Transverse colon (tissue), 3 donors: ENCODE data around the gene PLPPR2.

Experiments
- EP300 ChIP-seq: sonication (generic); formaldehyde crosslinking; IDR thresholded peaks from one replicate; pipeline ENCODE4 v1.6.1; 2017; ENCODE audit warnings: antibody characterized with exemption, low read depth
- TF ChIP-seq, protein P1 (sequence below), 5 experiments: fragments of 200-600 bp in 3 of 5; fragments of 450-650 bp in 2 of 5; sonication (generic) in 3 of 5; IDR thresholded peaks; 1 replicate in 2 of 5; 2 replicates in 3 of 5; pipeline ENCODE4 v1.5.1; 2016 to 2017; ENCODE audit warnings: antibody characterized with exemption in 5 of 5, inconsistent platforms in 3 of 5, mild to moderate bottlenecking in 2 of 5, moderate library complexity in 1 of 5

DNA sequence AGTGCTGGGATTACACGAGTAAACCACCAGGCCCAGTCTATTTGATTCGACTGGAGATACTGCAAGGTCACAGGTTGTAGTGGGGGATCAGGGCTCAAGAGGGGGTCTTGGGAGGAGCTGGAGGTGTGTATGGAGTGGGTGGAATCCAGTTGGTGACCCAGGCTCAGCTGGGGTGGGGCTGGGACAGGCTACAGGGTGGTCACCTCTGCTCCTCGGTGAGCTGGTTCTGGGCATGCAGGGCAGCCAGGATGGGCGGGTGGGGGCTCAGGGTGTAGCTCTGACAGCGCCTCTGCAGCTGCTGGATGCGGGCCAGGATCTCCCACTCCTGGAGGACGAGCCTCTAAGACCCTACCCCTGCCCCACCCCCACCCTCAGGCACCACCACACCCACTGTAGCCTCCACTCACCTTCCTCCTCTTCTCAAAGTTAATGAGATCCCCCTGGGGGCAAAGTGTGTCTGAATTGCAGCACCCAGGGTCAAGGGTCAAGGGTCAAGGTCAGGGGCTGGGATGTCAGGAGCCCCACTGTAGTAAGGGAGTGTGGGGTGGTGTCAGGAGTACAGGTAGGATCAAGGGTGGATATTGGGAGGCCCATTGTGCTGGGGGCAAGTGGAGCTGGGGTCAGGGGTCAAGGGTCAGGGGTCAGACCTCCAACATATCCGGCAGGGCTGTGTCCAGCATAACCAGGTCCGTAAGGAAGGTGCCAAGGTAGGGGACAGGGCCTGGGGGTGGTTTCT lies 46.7 kb downstream of the PLPPR2 start:
- TF ChIP-seq EP300, result no peak
- TF ChIP-seq, protein P1, sequence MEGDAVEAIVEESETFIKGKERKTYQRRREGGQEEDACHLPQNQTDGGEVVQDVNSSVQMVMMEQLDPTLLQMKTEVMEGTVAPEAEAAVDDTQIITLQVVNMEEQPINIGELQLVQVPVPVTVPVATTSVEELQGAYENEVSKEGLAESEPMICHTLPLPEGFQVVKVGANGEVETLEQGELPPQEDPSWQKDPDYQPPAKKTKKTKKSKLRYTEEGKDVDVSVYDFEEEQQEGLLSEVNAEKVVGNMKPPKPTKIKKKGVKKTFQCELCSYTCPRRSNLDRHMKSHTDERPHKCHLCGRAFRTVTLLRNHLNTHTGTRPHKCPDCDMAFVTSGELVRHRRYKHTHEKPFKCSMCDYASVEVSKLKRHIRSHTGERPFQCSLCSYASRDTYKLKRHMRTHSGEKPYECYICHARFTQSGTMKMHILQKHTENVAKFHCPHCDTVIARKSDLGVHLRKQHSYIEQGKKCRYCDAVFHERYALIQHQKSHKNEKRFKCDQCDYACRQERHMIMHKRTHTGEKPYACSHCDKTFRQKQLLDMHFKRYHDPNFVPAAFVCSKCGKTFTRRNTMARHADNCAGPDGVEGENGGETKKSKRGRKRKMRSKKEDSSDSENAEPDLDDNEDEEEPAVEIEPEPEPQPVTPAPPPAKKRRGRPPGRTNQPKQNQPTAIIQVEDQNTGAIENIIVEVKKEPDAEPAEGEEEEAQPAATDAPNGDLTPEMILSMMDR (IDR thresholded peaks at IDR 0.05), result no peak
